ENCODE data around the gene PIEZO1. TPM values are rescaled to one million over a fixed set of nuclear protein-coding genes. Genes with fewer than 3 reads are reported as not detected.

PIEZO1 gene
- polyA plus RNA-seq, 1 experiment: 47.0 TPM

- H3K4me3 ChIP-seq (ENCODE audit: low read depth, low read length): no peak overlapping the region
- no peaks in the 10 kb centered on the region for H3K27me3 ChIP-seq (ENCODE audit: control insufficient read depth, insufficient read depth, low read length)
- H3K27ac ChIP-seq (ENCODE audit: low read depth, low read length): no peak overlapping the region
- TF ChIP-seq, protein P1, sequence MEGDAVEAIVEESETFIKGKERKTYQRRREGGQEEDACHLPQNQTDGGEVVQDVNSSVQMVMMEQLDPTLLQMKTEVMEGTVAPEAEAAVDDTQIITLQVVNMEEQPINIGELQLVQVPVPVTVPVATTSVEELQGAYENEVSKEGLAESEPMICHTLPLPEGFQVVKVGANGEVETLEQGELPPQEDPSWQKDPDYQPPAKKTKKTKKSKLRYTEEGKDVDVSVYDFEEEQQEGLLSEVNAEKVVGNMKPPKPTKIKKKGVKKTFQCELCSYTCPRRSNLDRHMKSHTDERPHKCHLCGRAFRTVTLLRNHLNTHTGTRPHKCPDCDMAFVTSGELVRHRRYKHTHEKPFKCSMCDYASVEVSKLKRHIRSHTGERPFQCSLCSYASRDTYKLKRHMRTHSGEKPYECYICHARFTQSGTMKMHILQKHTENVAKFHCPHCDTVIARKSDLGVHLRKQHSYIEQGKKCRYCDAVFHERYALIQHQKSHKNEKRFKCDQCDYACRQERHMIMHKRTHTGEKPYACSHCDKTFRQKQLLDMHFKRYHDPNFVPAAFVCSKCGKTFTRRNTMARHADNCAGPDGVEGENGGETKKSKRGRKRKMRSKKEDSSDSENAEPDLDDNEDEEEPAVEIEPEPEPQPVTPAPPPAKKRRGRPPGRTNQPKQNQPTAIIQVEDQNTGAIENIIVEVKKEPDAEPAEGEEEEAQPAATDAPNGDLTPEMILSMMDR (IDR thresholded peaks at IDR 0.05; ENCODE audit: low read depth, low read length): no peak
- POLR2A ChIA-PET: interaction anchor here (0.6 to 1.2 kb wide), 3 partner anchors 9 to 935 kb away, joined by 3 to 9 read pairs (median 4); no protein-coding TSS in a partner anchor
- H3K9me3 ChIP-seq (ENCODE audit: control insufficient read depth, insufficient read depth, low read length): peaks cover 6% of the 10 kb centered on the region; the same call in 1 of the 2 replicates
- no peak for DNase-seq (ENCODE audit: low read depth, low spot score)
- CTCF ChIA-PET: interaction anchor here (0.9 to 1.8 kb wide), 3 partner anchors 20 to 26 kb away, joined by 3 to 9 read pairs (median 4); no protein-coding TSS in a partner anchor
Observed at GRCh38 chr16:88763502-88764053, 21.4 kb downstream of the PIEZO1 start.

DNA sequence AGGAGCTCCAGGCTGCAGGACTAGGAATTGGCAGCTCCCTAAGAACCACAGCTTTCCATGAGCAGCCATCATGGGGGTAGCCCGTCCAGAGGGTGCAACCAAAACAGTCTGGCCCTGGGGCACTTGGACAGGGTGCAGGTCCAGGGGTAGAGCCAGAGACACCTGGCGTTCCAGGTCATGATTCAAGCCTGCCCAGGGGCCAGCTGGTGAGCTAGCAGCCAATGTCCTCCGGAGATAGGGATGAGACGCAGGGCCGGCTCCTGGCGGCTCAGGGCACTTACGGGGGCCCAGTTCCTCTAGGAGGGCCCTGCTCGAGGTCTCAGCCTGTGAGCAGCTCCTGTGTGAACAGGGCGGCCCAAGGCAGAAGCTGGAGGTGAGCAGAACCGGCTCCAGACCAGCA is 22.1 kb downstream of the PIEZO1 start:
- no peak for DNase-seq (ENCODE audit: low read depth, low spot score)
- ChIA-PET CTCF (interaction anchor here (0.9 to 1.3 kb wide), 2 partner anchors 20 to 21 kb away, joined by 3 read pairs; no protein-coding TSS in a partner anchor), POLR2A (interaction anchor here (0.9 to 1.2 kb wide), 2 partner anchors 10 to 16 kb away, joined by 3 to 5 read pairs; no protein-coding TSS in a partner anchor)
- Histone ChIP-seq H3K4me3 (ENCODE audit: low read depth, low read length) (no peak overlapping the region), H3K9me3 (ENCODE audit: control insufficient read depth, insufficient read depth, low read length) (peaks cover 8% of the 10 kb centered on the region; the same call in 1 of the 2 replicates), H3K27me3 (ENCODE audit: control insufficient read depth, insufficient read depth, low read length) (no peaks in the 10 kb centered on the region), H3K27ac (ENCODE audit: low read depth, low read length) (no peak overlapping the region)
- TF ChIP-seq, protein P1 (IDR thresholded peaks at IDR 0.05; ENCODE audit: low read depth, low read length): no peak

DNA sequence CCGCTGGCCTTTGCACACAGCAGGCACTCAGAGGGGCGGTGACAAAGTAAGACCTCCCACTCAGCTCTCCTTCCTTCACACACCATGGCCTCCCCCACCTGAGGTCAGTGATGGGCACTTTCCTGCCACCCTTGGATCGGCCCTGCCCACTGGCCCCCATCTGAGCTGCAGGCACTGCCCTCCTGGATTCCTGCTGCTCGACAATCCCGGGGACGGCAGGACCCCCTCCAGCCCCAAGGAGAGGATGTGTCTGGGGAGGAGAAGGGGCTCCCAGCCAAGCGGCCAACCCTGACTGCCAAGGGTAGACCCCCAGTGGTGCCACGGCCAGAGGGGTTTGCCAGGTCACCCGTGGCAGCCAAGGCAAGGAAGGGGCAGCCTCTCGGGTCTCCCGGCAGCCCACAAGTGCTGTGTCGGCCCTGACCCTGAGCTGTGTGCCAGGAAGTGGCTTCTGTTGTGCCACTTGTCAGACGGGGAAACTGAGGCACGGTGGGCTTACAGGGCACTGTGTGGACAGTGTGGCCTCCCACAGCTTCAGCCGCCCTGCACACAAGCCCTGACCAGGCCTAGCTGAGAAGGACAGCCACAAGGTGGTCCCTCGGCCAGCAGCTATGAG is 22.7 kb downstream of the PIEZO1 start:
- DNase-seq (ENCODE audit: low read depth, low spot score): no peak
- H3K9me3 ChIP-seq (ENCODE audit: control insufficient read depth, insufficient read depth, low read length): peaks cover 8% of the 10 kb centered on the region; the same call in 1 of the 2 replicates
- ChIA-PET POLR2A (interaction anchor here (0.9 to 1.2 kb wide), 2 partner anchors 11 to 16 kb away, joined by 3 to 5 read pairs; no protein-coding TSS in a partner anchor), CTCF (interaction anchor here (0.7 to 1.3 kb wide), 2 partner anchors 22 to 25 kb away, joined by 3 to 5 read pairs; no protein-coding TSS in a partner anchor)
- TF ChIP-seq, protein P1 (IDR thresholded peaks at IDR 0.05; ENCODE audit: low read depth, low read length): no peak
- no peaks in the 10 kb centered on the region for H3K27me3 ChIP-seq (ENCODE audit: control insufficient read depth, insufficient read depth, low read length)
- H3K4me3 ChIP-seq (ENCODE audit: low read depth, low read length): no peak overlapping the region
- H3K27ac ChIP-seq (ENCODE audit: low read depth, low read length): no peak overlapping the region

GRCh38 chr16:88761830-88762229 is 23.2 kb downstream of the PIEZO1 start:
- ChIA-PET POLR2A (no interaction called here), CTCF (interaction anchor here (1.3 kb wide), 1 partner anchor 22 kb away, joined by 3 read pairs; no protein-coding TSS in a partner anchor)
- H3K9me3 ChIP-seq (ENCODE audit: control insufficient read depth, insufficient read depth, low read length): peaks cover 8% of the 10 kb centered on the region; the same call in 1 of the 2 replicates
- no peak for DNase-seq (ENCODE audit: low read depth, low spot score)
- no peaks in the 10 kb centered on the region for H3K27me3 ChIP-seq (ENCODE audit: control insufficient read depth, insufficient read depth, low read length)
- no peak overlapping the region for H3K4me3 ChIP-seq (ENCODE audit: low read depth, low read length)
- TF ChIP-seq, protein P1 (IDR thresholded peaks at IDR 0.05; ENCODE audit: low read depth, low read length): no peak
- H3K27ac ChIP-seq (ENCODE audit: low read depth, low read length): no peak overlapping the region

DNA sequence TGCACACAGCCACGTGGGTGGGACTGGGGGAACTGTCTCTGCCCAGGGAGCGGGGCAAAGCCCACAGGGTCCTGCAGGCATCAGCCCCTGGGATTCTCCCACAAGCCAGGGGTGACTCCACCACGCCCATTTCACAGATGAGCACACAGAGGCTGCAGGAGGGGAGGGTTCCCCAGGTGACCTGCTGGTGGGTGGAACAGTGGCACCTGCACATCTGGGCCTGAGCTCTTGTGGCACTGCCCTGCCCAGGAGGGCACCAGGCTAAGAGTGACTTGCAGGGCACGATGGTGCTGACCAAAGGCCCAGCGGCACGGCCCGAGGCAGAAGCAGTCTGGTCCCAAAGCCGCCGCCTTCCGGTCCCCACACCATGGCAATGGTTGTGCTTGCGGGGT is 23.9 kb downstream of the PIEZO1 start:
- peaks cover 8% of the 10 kb centered on the region; the same call in 1 of the 2 replicates for H3K9me3 ChIP-seq (ENCODE audit: control insufficient read depth, insufficient read depth, low read length)
- CTCF ChIA-PET: interaction anchor here (0.7 to 2.2 kb wide), 2 partner anchors 18 to 25 kb away, joined by 3 to 6 read pairs; no protein-coding TSS in a partner anchor
- POLR2A ChIA-PET: no interaction called here
- no peaks in the 10 kb centered on the region for H3K27me3 ChIP-seq (ENCODE audit: control insufficient read depth, insufficient read depth, low read length)
- DNase-seq (ENCODE audit: low read depth, low spot score): no peak
- no peak overlapping the region for H3K27ac ChIP-seq (ENCODE audit: low read depth, low read length)
- no peak overlapping the region for H3K4me3 ChIP-seq (ENCODE audit: low read depth, low read length)
- TF ChIP-seq, protein P1 (IDR thresholded peaks at IDR 0.05; ENCODE audit: low read depth, low read length): no peak
